GM18499 (cell line): ENCODE measurements around the gene TRIM2.

Source experiments
- ATAC-seq: cut with Tn5 transposase; IDR thresholded peaks from one replicate; pipeline ENCODE4 v1.9.1; 2021; ENCODE audit warnings: moderate number of reproducible peaks; ENCODE audit not compliant: insufficient read depth, unreplicated experiment

The TRIM2 gene

GRCh38 chr4:153244969-153245368, 40.7 kb downstream of the TRIM2 start:
- ATAC-seq, result no peak

GRCh38 chr4:153245775-153246174, 41.5 kb downstream of the TRIM2 start:
- ATAC-seq, result no peak

GRCh38 chr4:153246446-153247115, 42.3 kb downstream of the TRIM2 start:
- ATAC-seq, result no peak

- no peak for ATAC-seq
Measured at GRCh38 chr4:153247116-153247490, 42.9 kb downstream of the TRIM2 start.

GRCh38 chr4:153248641-153249198, 44.5 kb downstream of the TRIM2 start:
- ATAC-seq, result peak; percentile 19

- peak; percentile 76 for ATAC-seq
Measured at GRCh38 chr4:153249199-153250041, 45.2 kb downstream of the TRIM2 start.

GRCh38 chr4:153252122-153252521, 47.9 kb downstream of the TRIM2 start:
- ATAC-seq, result no peak

GRCh38 chr4:153255233-153255632, 51.0 kb downstream of the TRIM2 start:
- ATAC-seq, result no peak

GRCh38 chr4:153257151-153257620, 52.9 kb downstream of the TRIM2 start:
- no peak for ATAC-seq

GRCh38 chr4:153257991-153258390, 53.7 kb downstream of the TRIM2 start:
- no peak for ATAC-seq

GRCh38 chr4:153258750-153259149, 54.5 kb downstream of the TRIM2 start:
- no peak for ATAC-seq

GRCh38 chr4:153259661-153260060, 55.4 kb downstream of the TRIM2 start:
- no peak for ATAC-seq

GRCh38 chr4:153260132-153260531, 55.9 kb downstream of the TRIM2 start:
- ATAC-seq, result no peak

- ATAC-seq, result no peak
Measured at GRCh38 chr4:153260553-153261300, 56.5 kb downstream of the TRIM2 start.

- no peak for ATAC-seq
Measured at GRCh38 chr4:153261461-153261860, 57.2 kb downstream of the TRIM2 start.

- no peak for ATAC-seq
Measured at GRCh38 chr4:153261914-153262313, 57.7 kb downstream of the TRIM2 start.

GRCh38 chr4:153265306-153266047, 61.2 kb downstream of the TRIM2 start:
- no peak for ATAC-seq

GRCh38 chr4:153266988-153267387, 62.7 kb downstream of the TRIM2 start:
- no peak for ATAC-seq

- no peak for ATAC-seq
Measured at GRCh38 chr4:153267890-153268289, 63.6 kb downstream of the TRIM2 start.

- no peak for ATAC-seq
Measured at GRCh38 chr4:153268295-153268694, 64.1 kb downstream of the TRIM2 start.
